Measurements from ENCODE around the gene EEF1E1.
"Not testable (repeated sequence)": the region's sequence is repeated elsewhere in the genome, so short reads cannot be mapped to it uniquely, and the experiment has no call there.

The EEF1E1 gene

GRCh38 chr6:8063761-8064637 is 38.3 kb downstream of the EEF1E1 start, which contains the start of gene BLOC1S5:
BLOC1S5 (minus strand) TSS chr6:8064389; CDS start chr6:8064376, 13 bp downstream.
- peak; percentile 96 for DNase-seq (ENCODE audit: low spot score)

- no peak for DNase-seq (ENCODE audit: low spot score)
Observed at GRCh38 chr6:8061736-8062135, 40.6 kb downstream of the EEF1E1 start.

- no peak for DNase-seq (ENCODE audit: low spot score)
Observed at GRCh38 chr6:8060346-8060745, 42.0 kb downstream of the EEF1E1 start.

GRCh38 chr6:8059129-8059528 is 43.2 kb downstream of the EEF1E1 start:
- peak; percentile 47 for DNase-seq (ENCODE audit: low spot score)

GRCh38 chr6:8057793-8058192 is 44.6 kb downstream of the EEF1E1 start:
- no peak for DNase-seq (ENCODE audit: low spot score)

GRCh38 chr6:8057263-8057662 is 45.1 kb downstream of the EEF1E1 start:
- DNase-seq (ENCODE audit: low spot score) = no peak

GRCh38 chr6:8054276-8054675 is 48.1 kb downstream of the EEF1E1 start:
- DNase-seq (ENCODE audit: low spot score) = no peak

GRCh38 chr6:8047541-8048292 is 54.6 kb downstream of the EEF1E1 start:
- peak; percentile 56 for DNase-seq (ENCODE audit: low spot score)

- DNase-seq (ENCODE audit: low spot score) = not testable (repeated sequence)
Observed at GRCh38 chr6:8045769-8046168, 56.6 kb downstream of the EEF1E1 start.

- no peak for DNase-seq (ENCODE audit: low spot score)
Observed at GRCh38 chr6:8043221-8043620, 59.1 kb downstream of the EEF1E1 start.

- DNase-seq (ENCODE audit: low spot score) = no peak
Observed at GRCh38 chr6:8041913-8042583, 60.3 kb downstream of the EEF1E1 start.

- DNase-seq (ENCODE audit: low spot score) = not testable (repeated sequence)
Observed at GRCh38 chr6:8034107-8034506, 68.2 kb downstream of the EEF1E1 start.

- no peak for DNase-seq (ENCODE audit: low spot score)
Observed at GRCh38 chr6:8030920-8031319, 71.4 kb downstream of the EEF1E1 start.
